Measurements from ENCODE around the gene MT2A.

Gene MT2A

DNA sequence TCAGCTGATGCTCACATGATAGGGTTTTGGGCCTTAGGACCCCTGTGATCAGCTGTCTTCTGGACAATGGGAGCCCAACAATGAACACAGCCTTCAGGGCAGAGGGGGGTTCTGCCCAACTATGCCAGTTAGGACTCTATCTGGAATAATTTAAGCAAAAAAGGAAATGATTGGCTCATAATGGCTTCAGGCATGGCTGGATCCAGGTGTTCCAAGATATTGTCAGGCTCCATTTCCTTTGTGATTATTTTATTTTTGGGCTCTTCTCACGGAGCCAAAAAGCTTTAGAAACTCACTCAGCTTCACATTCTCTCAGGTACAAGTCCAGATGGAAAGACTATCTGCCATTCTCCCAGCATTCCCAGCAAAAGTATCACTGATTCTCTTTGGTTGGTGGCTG lies 2.9 kb upstream of the MT2A start:
- H3K4me3 ChIP-seq (ENCODE audit: low read depth, low read length): no peak overlapping the region
- H3K9me3 ChIP-seq: no peaks in the 10 kb centered on the region
- no peak for DNase-seq
- H3K27me3 ChIP-seq: no peaks in the 10 kb centered on the region
- peaks cover 3% of the 10 kb centered on the region; the same call in 1 of the 2 replicates for H3K4me1 ChIP-seq
- H3K36me3 ChIP-seq: no peaks in the 10 kb centered on the region
- TF ChIP-seq, protein P1, sequence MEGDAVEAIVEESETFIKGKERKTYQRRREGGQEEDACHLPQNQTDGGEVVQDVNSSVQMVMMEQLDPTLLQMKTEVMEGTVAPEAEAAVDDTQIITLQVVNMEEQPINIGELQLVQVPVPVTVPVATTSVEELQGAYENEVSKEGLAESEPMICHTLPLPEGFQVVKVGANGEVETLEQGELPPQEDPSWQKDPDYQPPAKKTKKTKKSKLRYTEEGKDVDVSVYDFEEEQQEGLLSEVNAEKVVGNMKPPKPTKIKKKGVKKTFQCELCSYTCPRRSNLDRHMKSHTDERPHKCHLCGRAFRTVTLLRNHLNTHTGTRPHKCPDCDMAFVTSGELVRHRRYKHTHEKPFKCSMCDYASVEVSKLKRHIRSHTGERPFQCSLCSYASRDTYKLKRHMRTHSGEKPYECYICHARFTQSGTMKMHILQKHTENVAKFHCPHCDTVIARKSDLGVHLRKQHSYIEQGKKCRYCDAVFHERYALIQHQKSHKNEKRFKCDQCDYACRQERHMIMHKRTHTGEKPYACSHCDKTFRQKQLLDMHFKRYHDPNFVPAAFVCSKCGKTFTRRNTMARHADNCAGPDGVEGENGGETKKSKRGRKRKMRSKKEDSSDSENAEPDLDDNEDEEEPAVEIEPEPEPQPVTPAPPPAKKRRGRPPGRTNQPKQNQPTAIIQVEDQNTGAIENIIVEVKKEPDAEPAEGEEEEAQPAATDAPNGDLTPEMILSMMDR (IDR thresholded peaks at IDR 0.05; ENCODE audit: low read depth, low read length): no peak

DNA sequence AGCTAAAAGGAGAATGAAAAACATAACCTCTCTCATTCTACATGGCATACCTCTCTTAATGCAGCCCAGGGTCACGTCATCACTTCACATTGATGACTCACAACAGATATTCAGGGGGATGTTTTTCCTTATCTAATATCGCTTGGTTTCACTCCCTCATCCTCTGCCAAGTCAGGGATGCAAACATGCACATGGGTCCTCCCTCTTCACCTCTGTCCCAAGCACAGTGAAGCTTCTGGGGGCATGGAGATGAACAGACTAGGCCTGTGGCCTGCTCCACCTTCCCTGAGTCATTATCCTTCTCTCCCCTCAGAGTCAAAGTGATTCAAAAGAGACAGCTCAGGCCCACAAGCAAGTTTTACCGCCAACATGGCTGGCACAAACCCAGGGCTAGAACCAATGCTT lies 2.3 kb upstream of the MT2A start:
- peaks cover 3% of the 10 kb centered on the region; the same call in 1 of the 2 replicates for H3K4me1 ChIP-seq
- no peaks in the 10 kb centered on the region for H3K36me3 ChIP-seq
- no peak for DNase-seq
- TF ChIP-seq, protein P1 (IDR thresholded peaks at IDR 0.05; ENCODE audit: low read depth, low read length): no peak
- no peak overlapping the region for H3K4me3 ChIP-seq (ENCODE audit: low read depth, low read length)
- no peaks in the 10 kb centered on the region for H3K9me3 ChIP-seq
- H3K27me3 ChIP-seq: no peaks in the 10 kb centered on the region

DNA sequence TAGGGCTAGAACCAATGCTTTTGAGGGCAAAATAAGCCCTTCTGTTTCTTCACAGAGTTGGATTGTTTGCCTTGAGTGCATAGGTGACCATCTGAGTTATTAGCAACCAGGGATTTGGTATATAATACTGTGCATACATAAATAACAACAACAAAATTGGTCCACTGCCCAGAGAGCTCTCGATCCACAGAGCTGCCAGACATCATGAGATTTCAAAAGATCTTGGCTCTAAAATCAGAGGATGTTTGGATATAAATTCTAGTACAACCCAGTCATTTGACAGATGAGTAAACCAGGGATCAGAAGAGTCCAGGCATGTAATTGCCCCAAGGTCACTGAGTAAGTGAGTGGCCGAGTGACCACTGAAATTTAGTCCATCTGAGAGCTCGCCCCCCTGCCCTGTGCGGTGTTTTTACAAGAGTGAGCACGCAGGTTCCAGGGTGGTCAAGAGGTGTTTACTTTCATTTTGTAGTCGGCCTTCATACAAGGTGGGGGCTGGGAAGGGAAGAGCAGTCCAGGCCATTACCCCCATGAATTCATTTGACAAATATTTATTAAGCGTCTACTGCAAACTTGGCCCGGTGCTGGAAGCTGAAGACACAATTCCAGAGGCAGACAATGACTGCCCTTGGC lies 1.8 kb upstream of the MT2A start:
- H3K9me3 ChIP-seq: no peaks in the 10 kb centered on the region
- DNase-seq: no peak
- H3K4me3 ChIP-seq (ENCODE audit: low read depth, low read length): no peak overlapping the region
- H3K4me1 ChIP-seq: peaks cover 3% of the 10 kb centered on the region; the same call in 1 of the 2 replicates
- TF ChIP-seq, protein P1 (IDR thresholded peaks at IDR 0.05; ENCODE audit: low read depth, low read length): no peak
- no peaks in the 10 kb centered on the region for H3K27me3 ChIP-seq
- no peaks in the 10 kb centered on the region for H3K36me3 ChIP-seq

DNA sequence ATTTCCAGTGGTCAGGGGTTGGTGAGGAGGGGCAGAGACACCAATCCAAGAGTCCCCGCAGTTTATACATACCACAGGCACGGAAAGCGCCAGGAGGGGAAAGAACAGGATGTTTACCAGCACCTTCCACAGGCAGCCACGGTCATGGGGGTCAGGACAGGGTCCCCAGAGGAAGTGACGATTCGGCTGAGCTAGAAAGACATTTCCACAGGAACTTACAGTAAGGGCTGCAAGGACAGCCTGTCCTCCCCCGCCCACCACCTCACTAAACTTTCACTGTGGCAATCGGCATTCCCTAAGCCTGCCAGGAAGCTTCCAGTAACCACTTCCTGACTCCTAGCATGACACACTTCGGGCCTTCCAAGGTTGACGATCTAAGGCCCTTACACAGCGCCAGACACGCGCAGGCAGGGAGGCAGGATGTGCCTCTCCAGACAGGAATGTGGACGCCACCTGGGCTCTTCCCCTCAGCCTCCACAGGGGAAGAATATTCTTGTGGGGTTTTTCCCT lies 1.2 kb upstream of the MT2A start:
- Histone ChIP-seq H3K36me3 (no peaks in the 10 kb centered on the region), H3K9me3 (no peaks in the 10 kb centered on the region), H3K27me3 (no peaks in the 10 kb centered on the region), H3K4me1 (peaks cover 3% of the 10 kb centered on the region; the same call in 1 of the 2 replicates), H3K4me3 (ENCODE audit: low read depth, low read length) (no peak overlapping the region)
- DNase-seq: no peak
- TF ChIP-seq, protein P1 (IDR thresholded peaks at IDR 0.05; ENCODE audit: low read depth, low read length): no peak

DNA sequence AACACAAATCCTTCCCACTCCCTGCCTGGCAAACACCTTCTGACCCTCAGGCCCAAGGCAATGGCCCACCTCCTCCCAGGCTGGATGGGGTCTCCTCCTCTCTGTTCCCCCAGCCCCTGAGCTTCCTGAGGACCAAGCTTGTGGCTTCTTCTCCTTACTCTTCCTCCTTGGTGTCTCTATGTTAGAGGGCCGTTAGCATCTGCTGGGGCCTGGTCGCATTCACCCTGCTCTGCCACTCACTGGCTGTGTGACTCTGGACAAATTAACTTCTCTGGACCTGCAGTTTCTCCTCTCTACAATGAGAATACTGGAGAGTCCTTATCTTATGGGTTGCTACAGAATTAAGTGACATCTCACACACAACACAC lies 725 bp upstream of the MT2A start:
- H3K27me3 ChIP-seq: no peaks in the 10 kb centered on the region
- H3K4me3 ChIP-seq (ENCODE audit: low read depth, low read length): no peak overlapping the region
- TF ChIP-seq, protein P1 (IDR thresholded peaks at IDR 0.05; ENCODE audit: low read depth, low read length): no peak
- DNase-seq: no peak
- no peaks in the 10 kb centered on the region for H3K36me3 ChIP-seq
- H3K9me3 ChIP-seq: no peaks in the 10 kb centered on the region
- peaks cover 3% of the 10 kb centered on the region; the same call in 1 of the 2 replicates for H3K4me1 ChIP-seq

DNA sequence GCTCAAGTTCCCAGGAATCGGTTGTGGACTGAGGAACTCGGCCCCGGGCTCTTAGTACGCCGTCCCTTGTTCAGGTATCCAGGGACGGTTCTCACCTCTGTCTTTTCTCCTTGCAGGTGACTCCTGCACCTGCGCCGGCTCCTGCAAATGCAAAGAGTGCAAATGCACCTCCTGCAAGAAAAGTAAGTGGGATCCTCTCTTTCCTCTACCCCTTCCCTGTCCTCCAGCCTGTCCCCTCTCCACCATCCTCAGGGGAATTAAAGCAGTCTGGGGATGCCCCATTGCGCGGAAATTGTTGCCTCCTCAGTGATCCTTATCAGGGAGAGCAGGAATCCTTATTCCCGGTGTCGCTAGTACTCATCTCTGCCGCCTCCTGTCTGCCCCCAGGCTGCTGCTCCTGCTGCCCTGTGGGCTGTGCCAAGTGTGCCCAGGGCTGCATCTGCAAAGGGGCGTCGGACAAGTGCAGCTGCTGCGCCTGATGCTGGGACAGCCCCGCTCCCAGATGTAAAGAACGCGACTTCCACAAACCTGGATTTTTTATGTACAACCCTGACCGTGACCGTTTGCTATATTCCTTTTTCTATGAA lies 585 bp downstream of the MT2A start:
- Histone ChIP-seq H3K27me3 (no peaks in the 10 kb centered on the region), H3K36me3 (no peaks in the 10 kb centered on the region), H3K9me3 (no peaks in the 10 kb centered on the region), H3K4me1 (peaks cover 3% of the 10 kb centered on the region; the same call in 1 of the 2 replicates), H3K4me3 (ENCODE audit: low read depth, low read length) (peak overlapping the region; percentile 63)
- TF ChIP-seq, protein P1 (IDR thresholded peaks at IDR 0.05; ENCODE audit: low read depth, low read length): no peak
- no peak for DNase-seq

Measured in BE2C (cell line).